ENCODE data around the gene TFG.

The TFG gene

DNA sequence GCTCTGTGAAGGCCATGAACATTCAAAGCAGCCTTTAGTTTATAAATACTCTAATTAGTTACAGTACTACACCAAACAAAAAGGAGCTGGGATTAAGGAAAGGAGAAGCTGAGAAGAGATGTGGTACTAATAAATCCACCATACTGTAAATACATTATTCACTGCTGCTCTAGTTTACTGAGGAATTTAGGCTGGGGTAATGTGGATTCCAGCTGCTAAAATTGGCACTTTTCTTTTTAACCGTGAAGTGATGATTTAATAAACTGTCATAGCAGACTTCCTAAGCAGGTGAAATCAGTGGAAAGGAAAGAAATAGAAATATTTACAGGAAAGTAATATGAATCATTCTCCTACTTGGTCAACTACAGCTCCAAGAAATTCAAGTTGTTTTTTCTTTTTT lies 88.7 kb downstream of the TFG start:
- TF ChIP-seq JUND (IDR thresholded peaks at IDR 0.05; ENCODE audit: low read depth): no peak
- in situ Hi-C loops (cut with HindIII; ENCODE audit: low pct_unique_long_range_greater_than_20kb, low sequenced_read_pairs): no loop called here

More for the DNA sequence above, 88.7 kb downstream of the TFG start:
- DNase-seq (ENCODE audit: low read depth in 1 of 2, low spot score in 1 of 2): no peak

Measured in T47D (cell line).